ENCODE measurements around the gene KCNAB1. TPM values are rescaled to one million over a fixed set of nuclear protein-coding genes. Genes with fewer than 3 reads are reported as not detected.

KCNAB1 gene
- total and polyA plus RNA-seq, 8 donors, result 0.76 to 4.9 (median 3.2) TPM

DNA sequence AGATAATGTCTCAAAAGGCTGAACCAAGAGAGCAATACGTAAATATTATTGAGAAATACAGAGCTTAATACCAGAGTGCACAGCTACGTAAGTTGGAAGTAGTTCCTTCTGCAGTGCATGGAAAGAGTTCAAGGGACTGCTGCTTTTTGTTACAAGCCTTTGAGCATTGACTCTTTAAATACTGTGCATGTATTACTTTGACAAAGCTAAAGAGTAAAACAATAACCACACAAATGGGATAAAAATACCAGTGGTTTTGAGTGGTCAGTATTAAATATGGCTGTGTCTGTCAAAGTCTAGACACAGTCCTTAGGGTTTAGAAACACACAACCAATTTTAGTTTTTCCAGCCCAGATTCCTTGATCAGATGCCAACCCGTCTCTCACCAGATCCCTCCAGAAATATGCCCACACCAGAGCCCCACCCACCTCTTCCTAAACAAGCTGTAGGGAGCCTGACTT is 372.5 kb downstream of the KCNAB1 start:
- Histone ChIP-seq H3K36me3 (no peaks in the 10 kb centered on the region), H3K9me3 (no peaks in the 10 kb centered on the region), H3K27me3 (no peaks in the 10 kb centered on the region), H3K4me3 (no peak overlapping the region), H3K4me1 (no peaks in the 10 kb centered on the region), H3K27ac (no peak overlapping the region)
- ATAC-seq, result peak in 1 of 4 donors; percentile 31
- no peak for DNase-seq
- TF ChIP-seq, protein P1, sequence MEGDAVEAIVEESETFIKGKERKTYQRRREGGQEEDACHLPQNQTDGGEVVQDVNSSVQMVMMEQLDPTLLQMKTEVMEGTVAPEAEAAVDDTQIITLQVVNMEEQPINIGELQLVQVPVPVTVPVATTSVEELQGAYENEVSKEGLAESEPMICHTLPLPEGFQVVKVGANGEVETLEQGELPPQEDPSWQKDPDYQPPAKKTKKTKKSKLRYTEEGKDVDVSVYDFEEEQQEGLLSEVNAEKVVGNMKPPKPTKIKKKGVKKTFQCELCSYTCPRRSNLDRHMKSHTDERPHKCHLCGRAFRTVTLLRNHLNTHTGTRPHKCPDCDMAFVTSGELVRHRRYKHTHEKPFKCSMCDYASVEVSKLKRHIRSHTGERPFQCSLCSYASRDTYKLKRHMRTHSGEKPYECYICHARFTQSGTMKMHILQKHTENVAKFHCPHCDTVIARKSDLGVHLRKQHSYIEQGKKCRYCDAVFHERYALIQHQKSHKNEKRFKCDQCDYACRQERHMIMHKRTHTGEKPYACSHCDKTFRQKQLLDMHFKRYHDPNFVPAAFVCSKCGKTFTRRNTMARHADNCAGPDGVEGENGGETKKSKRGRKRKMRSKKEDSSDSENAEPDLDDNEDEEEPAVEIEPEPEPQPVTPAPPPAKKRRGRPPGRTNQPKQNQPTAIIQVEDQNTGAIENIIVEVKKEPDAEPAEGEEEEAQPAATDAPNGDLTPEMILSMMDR (IDR thresholded peaks at IDR 0.05), result no peak
- WGBS, 2 donors, result 73 to 79% methylated on average over 3 of the region's 3 CpGs
- FAIRE-seq, result no peak
- intact Hi-C loops (cut with DNase I), result no loop called here

- Histone ChIP-seq H3K27ac (no peak overlapping the region), H3K27me3 (no peaks in the 10 kb centered on the region), H3K4me3 (no peak overlapping the region), H3K4me1 (no peaks in the 10 kb centered on the region), H3K36me3 (no peaks in the 10 kb centered on the region), H3K9me3 (no peaks in the 10 kb centered on the region)
- DNase-seq (no peak), FAIRE-seq (no peak), ATAC-seq (no peak)
- TF ChIP-seq, protein P1 (IDR thresholded peaks at IDR 0.05), result no peak
- intact Hi-C loops (cut with DNase I), result no loop called here
- 81 to 83% methylated on average over 3 of the region's 3 CpGs for WGBS, 2 donors
Measured at GRCh38 chr3:156493887-156494286, 373.5 kb downstream of the KCNAB1 start.

GRCh38 chr3:156495816-156496215 is 375.4 kb downstream of the KCNAB1 start:
- no peak for FAIRE-seq
- TF ChIP-seq, protein P1 (IDR thresholded peaks at IDR 0.05), result no peak

DNA sequence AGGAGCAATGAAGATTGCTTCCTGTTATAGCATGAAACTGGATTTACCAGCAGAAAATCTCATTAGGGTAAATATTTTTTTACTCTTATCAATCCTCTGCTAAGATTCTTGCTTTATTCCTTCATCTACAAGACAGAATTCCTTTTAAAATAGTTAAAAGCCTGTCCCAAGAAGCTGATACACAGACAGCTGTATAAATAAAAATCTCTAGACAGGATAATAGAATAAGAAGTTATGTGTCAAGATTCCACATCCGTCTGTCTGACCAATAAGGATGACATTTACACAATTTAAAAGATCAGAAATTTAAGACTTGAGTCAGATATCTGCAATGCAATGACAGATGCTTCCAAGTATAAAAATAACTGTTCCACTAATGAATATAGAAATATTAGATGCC is 376.9 kb downstream of the KCNAB1 start:
- no peak for FAIRE-seq
- H3K27ac ChIP-seq, result no peak overlapping the region
- H3K27me3 ChIP-seq, result no peaks in the 10 kb centered on the region
- H3K4me1 ChIP-seq, result no peaks in the 10 kb centered on the region
- H3K9me3 ChIP-seq, result no peaks in the 10 kb centered on the region
- no peak for ATAC-seq
- DNase-seq, result no peak
- no peak overlapping the region for H3K4me3 ChIP-seq
- WGBS, 2 donors, result 60 to 73% methylated on average over 1 of the region's 1 CpG
- intact Hi-C loops (cut with DNase I), result no loop called here
- TF ChIP-seq, protein P1 (IDR thresholded peaks at IDR 0.05), result no peak
- no peaks in the 10 kb centered on the region for H3K36me3 ChIP-seq

More at GRCh38 chr3:156495816-156496215, 375.4 kb downstream of the KCNAB1 start:
- intact Hi-C loops (cut with DNase I), result no loop called here
- Histone ChIP-seq H3K4me1 (no peaks in the 10 kb centered on the region), H3K36me3 (no peaks in the 10 kb centered on the region), H3K9me3 (no peaks in the 10 kb centered on the region), H3K27ac (no peak overlapping the region), H3K4me3 (no peak overlapping the region), H3K27me3 (no peaks in the 10 kb centered on the region)
- WGBS, 2 donors, result 90 to 95% methylated on average over 1 of the region's 1 CpG
- ATAC-seq, result no peak
- DNase-seq, result no peak

DNA sequence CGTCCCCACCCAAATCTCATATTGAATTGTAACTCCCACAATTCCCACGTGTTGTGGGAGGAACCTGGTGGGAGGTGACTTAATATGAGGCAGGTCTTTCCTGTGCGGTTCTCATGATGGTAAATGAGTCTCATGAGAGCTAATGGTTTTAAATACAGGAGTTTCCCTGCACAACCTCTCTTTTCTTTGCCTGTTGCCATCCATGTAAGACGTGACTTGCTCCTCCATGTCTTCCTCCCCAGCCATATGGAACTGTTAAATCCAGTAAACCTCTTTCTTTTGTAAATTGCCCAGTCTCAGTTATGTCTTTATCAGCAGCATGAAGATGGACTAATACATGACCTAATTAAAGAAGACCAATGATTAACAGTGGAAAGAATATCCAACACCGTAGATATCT is 377.9 kb downstream of the KCNAB1 start:
- no peak overlapping the region for H3K27ac ChIP-seq
- DNase-seq (no peak), ATAC-seq (no peak), FAIRE-seq (no peak)
- no peaks in the 10 kb centered on the region for H3K9me3 ChIP-seq
- no peaks in the 10 kb centered on the region for H3K27me3 ChIP-seq
- intact Hi-C loops (cut with DNase I), result no loop called here
- 69 to 77% methylated on average over 5 of the region's 5 CpGs for WGBS, 2 donors
- TF ChIP-seq, protein P1 (IDR thresholded peaks at IDR 0.05), result no peak
- H3K4me1 ChIP-seq, result no peaks in the 10 kb centered on the region
- H3K4me3 ChIP-seq, result no peak overlapping the region
- H3K36me3 ChIP-seq, result no peaks in the 10 kb centered on the region

All from pancreas (tissue), 10 donors.